Hepatocyte (in vitro differentiated cells): Measurements from ENCODE around the gene MSANTD1.

Source experiments
- CTCF ChIP-seq: fragments of 200-600 bp; sonication (generic); IDR thresholded peaks from 2 replicates; pipeline ENCODE4 v1.5.1; 2016; ENCODE audit warnings: antibody characterized with exemption, mild to moderate bottlenecking; ENCODE audit not compliant: poor library complexity
- EZH2 ChIP-seq: fragments of 200-600 bp; sonication (generic); IDR thresholded peaks from 2 replicates; pipeline ENCODE4 v1.6.1; 2016; ENCODE audit warnings: antibody characterized with exemption, mild to moderate bottlenecking, borderline replicate concordance
- EZH2phosphoT487 ChIP-seq: fragments of 200-600 bp; sonication (generic); IDR thresholded peaks from one replicate; pipeline ENCODE4 v1.6.1; 2018; ENCODE audit warnings: antibody characterized with exemption, mild to moderate bottlenecking, low read depth, moderate library complexity; ENCODE audit not compliant: unreplicated experiment, severe bottlenecking

- TF ChIP-seq EZH2 (no peak), CTCF (no peak), EZH2phosphoT487 (no peak)
Observed at GRCh38 chr4:3207531-3208037, 41.4 kb upstream of the MSANTD1 start.
